PC-9 (cell line): ENCODE results near the gene ZDHHC14. TPM values are rescaled to one million over a fixed set of nuclear protein-coding genes. Genes with fewer than 3 reads are reported as not detected.
"Not testable (repeated sequence)": the region's sequence is repeated elsewhere in the genome, so short reads cannot be mapped to it uniquely, and the experiment has no call there.

ENCODE experiments used
- BruUV-seq: library from RNA; stranded (reverse); fragments of 400-500 nt; replicated peaks from 2 replicates; lab custom pipeline; 2021; lab: Mats Ljungman, UMichigan
- CTCF ChIA-PET: fragments of 300-600 bp; sonication (Branson Sonifier 250); formaldehyde crosslinking; loops from one replicate; lab custom pipeline; 2022; ENCODE audit warnings: antibody characterized with exemption; lab: Charles Lee
- POLR2A ChIA-PET: fragments of 300-600 bp; sonication (Branson Sonifier 250); formaldehyde crosslinking; loops from one replicate; lab custom pipeline; 2022; ENCODE audit warnings: antibody characterized with exemption; ENCODE audit not compliant: unreplicated experiment; lab: Charles Lee
- DNase-seq, 2 experiments: peaks; one replicate each; pipeline versions ENCODE4 v3.0.0 to v3.0.0-alpha.2; 2015 to 2022; ENCODE audit warnings: mixed read lengths in 1 of 2
- H2AFZ ChIP-seq: fragments of 200-600 bp; sonication (generic); 2 replicates; pipeline ENCODE4 v1.8.1; 2017; ENCODE audit warnings: antibody characterized with exemption
- H3F3A ChIP-seq: fragments of 200-600 bp; sonication (generic); 2 replicates; pipeline ENCODE4 v1.8.1; 2017; ENCODE audit warnings: antibody characterized with exemption, mild to moderate bottlenecking, low read depth; ENCODE audit not compliant: insufficient read depth
- H3K27ac ChIP-seq: fragments of 200-600 bp; sonication (generic); 2 replicates; pipeline ENCODE4 v1.6.1; 2016; ENCODE audit warnings: mixed run types
- H3K27me3 ChIP-seq: fragments of 200-600 bp; sonication (generic); 2 replicates; pipeline ENCODE4 v1.6.1; 2016; ENCODE audit warnings: low read depth, mixed run types; ENCODE audit not compliant: insufficient read depth
- H3K36me3 ChIP-seq: fragments of 200-600 bp; sonication (generic); 2 replicates; pipeline ENCODE4 v1.6.1; 2016; ENCODE audit warnings: low read depth, mixed run types
- H3K4me1 ChIP-seq: fragments of 200-600 bp; sonication (generic); replicated peaks from 2 replicates; pipeline ENCODE4 v1.6.1; 2016; ENCODE audit warnings: mixed run types; ENCODE audit not compliant: insufficient read depth
- H3K4me2 ChIP-seq: fragments of 200-600 bp; sonication (generic); 2 replicates; pipeline ENCODE4 v1.6.1; 2017; ENCODE audit warnings: mixed run types
- H3K4me3 ChIP-seq: fragments of 200-600 bp; sonication (generic); 2 replicates; pipeline ENCODE4 v1.6.1; 2016; ENCODE audit warnings: mixed run types
- H3K79me2 ChIP-seq: fragments of 200-600 bp; sonication (generic); 2 replicates; pipeline ENCODE4 v1.6.1; 2017; ENCODE audit warnings: low read depth, mixed run types
- H3K9me2 ChIP-seq: fragments of 200-600 bp; sonication (generic); 2 replicates; pipeline ENCODE4 v1.8.1; 2017; ENCODE audit warnings: mild to moderate bottlenecking; ENCODE audit not compliant: insufficient read depth
- H3K9me3 ChIP-seq: fragments of 200-600 bp; sonication (generic); 2 replicates; pipeline ENCODE4 v1.8.1; 2016; ENCODE audit warnings: low read depth; ENCODE audit not compliant: insufficient read depth
- H4K20me1 ChIP-seq: fragments of 200-600 bp; sonication (generic); 2 replicates; pipeline ENCODE4 v1.8.1; 2017; ENCODE audit not compliant: insufficient read depth
- CTCF ChIP-seq: fragments of 200-600 bp; sonication (generic); conservative IDR thresholded peaks from 2 replicates; pipeline ENCODE4 v1.6.1; 2017; ENCODE audit warnings: mixed run types, antibody characterized with exemption, mild to moderate bottlenecking, moderate library complexity
- EZH2 ChIP-seq: fragments of 200-600 bp; sonication (generic); IDR thresholded peaks from 2 replicates; pipeline ENCODE4 v1.8.0; 2017; ENCODE audit warnings: antibody characterized with exemption, low read depth
- intact Hi-C: fragments of 100-400 bp; cut with micrococcal nuclease; formaldehyde crosslinking; loops from one replicate; pipeline ENCODE4 v1.10.0; 2022; ENCODE audit not compliant: unreplicated experiment
- total RNA-seq: library from RNA; stranded (reverse); gene quantifications from 2 replicates; pipeline ENCODE4 v1.2.3, GENCODE V29; 2021

Gene ZDHHC14
- total RNA-seq, 1 experiment from 2014 or later, result 5.6 TPM

GRCh38 chr6:157690441-157691210 is 309.6 kb downstream of the ZDHHC14 start:
- H3K36me3 ChIP-seq, result no peaks in the 10 kb centered on the region
- ChIA-PET CTCF (no interaction called here), POLR2A (interaction anchor here (0.6 kb wide), 1 partner anchor 33 kb away, joined by 3 read pairs; no protein-coding TSS in a partner anchor)

GRCh38 chr6:157691621-157692020 is 310.6 kb downstream of the ZDHHC14 start:
- H2AFZ ChIP-seq, POLR2A ChIA-PET, H3K4me2 ChIP-seq, H3K27ac ChIP-seq, H3K79me2 ChIP-seq, CTCF ChIA-PET, H3K4me3 ChIP-seq, H3K27me3 ChIP-seq, H4K20me1 ChIP-seq, H3F3A ChIP-seq, DNase-seq, H3K9me3 ChIP-seq, H3K36me3 ChIP-seq, H3K9me2 ChIP-seq, intact Hi-C loops, BruUV-seq: not testable (repeated sequence)
- H3K4me1 ChIP-seq, result peaks cover 14% of the 10 kb centered on the region

More at GRCh38 chr6:157690441-157691210, 309.6 kb downstream of the ZDHHC14 start:
- no peak for DNase-seq
- Histone ChIP-seq H3F3A (no peaks in the 10 kb centered on the region), H3K27me3 (no peaks in the 10 kb centered on the region; the same call in 1 of the 2 replicates), H3K79me2 (no peaks in the 10 kb centered on the region), H3K9me3 (no peaks in the 10 kb centered on the region), H4K20me1 (no peaks in the 10 kb centered on the region), H2AFZ (no peak overlapping the region), H3K9me2 (no peaks in the 10 kb centered on the region), H3K27ac (no peak overlapping the region), H3K4me3 (no peak overlapping the region), H3K4me1 (peaks cover 14% of the 10 kb centered on the region), H3K4me2 (no peak overlapping the region)
- TF ChIP-seq EZH2 (no peak), CTCF (no peak)
- intact Hi-C loops, result no loop called here
- BruUV-seq, result no TSS peak

DNA sequence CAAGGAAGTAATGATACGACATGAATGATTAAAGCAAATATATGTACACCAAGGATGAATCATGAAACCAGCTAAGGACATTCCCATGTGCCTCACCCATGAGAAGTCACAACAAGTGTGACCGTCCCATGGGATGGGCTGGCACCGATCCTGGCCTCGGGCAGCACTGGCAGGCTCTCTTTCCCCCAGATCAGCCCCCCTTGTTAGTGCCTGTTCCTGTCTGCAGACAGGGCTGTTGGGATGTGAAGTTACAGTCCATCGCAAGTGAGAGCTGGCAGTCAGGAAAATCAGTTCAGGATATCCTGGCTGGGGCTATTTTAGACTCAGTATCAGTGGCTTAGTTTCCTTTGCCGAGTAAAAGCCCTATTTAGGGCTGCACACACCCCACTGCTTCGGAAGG is 312.9 kb downstream of the ZDHHC14 start:
- H3K4me3 ChIP-seq, result no peak overlapping the region
- DNase-seq, result no peak
- H2AFZ ChIP-seq, result no peak overlapping the region
- no peaks in the 10 kb centered on the region for H3K79me2 ChIP-seq
- H3K27ac ChIP-seq, result no peak overlapping the region
- ChIA-PET CTCF (no interaction called here), POLR2A (no interaction called here)
- H3K9me3 ChIP-seq, result 0 out of 2 replicates have a peak, but pooled peaks cover 7% of the 10 kb centered on the region
- no peaks in the 10 kb centered on the region for H4K20me1 ChIP-seq
- no peaks in the 10 kb centered on the region; the same call in 1 of the 2 replicates for H3K27me3 ChIP-seq
- no peaks in the 10 kb centered on the region for H3K9me2 ChIP-seq
- H3K4me2 ChIP-seq, result no peak overlapping the region
- H3F3A ChIP-seq, result no peaks in the 10 kb centered on the region
- no peaks in the 10 kb centered on the region for H3K36me3 ChIP-seq
- TF ChIP-seq EZH2, result no peak
- H3K4me1 ChIP-seq, result peaks cover 8% of the 10 kb centered on the region
- intact Hi-C loops, result no loop called here
- BruUV-seq, result no TSS peak

GRCh38 chr6:157695301-157696040 is 314.5 kb downstream of the ZDHHC14 start:
- Histone ChIP-seq H3K79me2 (no peaks in the 10 kb centered on the region), H3K4me2 (no peak overlapping the region), H2AFZ (no peak overlapping the region), H3F3A (no peaks in the 10 kb centered on the region), H3K4me3 (no peak overlapping the region), H3K9me3 (0 out of 2 replicates have a peak, but pooled peaks cover 10% of the 10 kb centered on the region), H3K9me2 (no peaks in the 10 kb centered on the region), H3K36me3 (no peaks in the 10 kb centered on the region), H3K4me1 (no peaks in the 10 kb centered on the region), H3K27ac (no peak overlapping the region), H4K20me1 (no peaks in the 10 kb centered on the region), H3K27me3 (no peaks in the 10 kb centered on the region; the same call in 1 of the 2 replicates)
- no peak for DNase-seq
- CTCF ChIA-PET, result no interaction called here
- POLR2A ChIA-PET, result no interaction called here
- BruUV-seq, result no TSS peak
- intact Hi-C loops, result no loop called here
- TF ChIP-seq CTCF (no peak), EZH2 (no peak)
